Raji (cell line): ENCODE measurements around the gene CDH13.

ENCODE experiments used
- POLR2A ChIP-seq: IDR thresholded peaks from 2 replicates; pipeline ENCODE4 v1.6.1; 2011; ENCODE audit warnings: low read depth, low read length, control low read depth; ENCODE audit not compliant: insufficient read depth

Gene CDH13

GRCh38 chr16:83588070-83588469 lies 961.3 kb downstream of the CDH13 start:
- no peak for TF ChIP-seq POLR2A

DNA sequence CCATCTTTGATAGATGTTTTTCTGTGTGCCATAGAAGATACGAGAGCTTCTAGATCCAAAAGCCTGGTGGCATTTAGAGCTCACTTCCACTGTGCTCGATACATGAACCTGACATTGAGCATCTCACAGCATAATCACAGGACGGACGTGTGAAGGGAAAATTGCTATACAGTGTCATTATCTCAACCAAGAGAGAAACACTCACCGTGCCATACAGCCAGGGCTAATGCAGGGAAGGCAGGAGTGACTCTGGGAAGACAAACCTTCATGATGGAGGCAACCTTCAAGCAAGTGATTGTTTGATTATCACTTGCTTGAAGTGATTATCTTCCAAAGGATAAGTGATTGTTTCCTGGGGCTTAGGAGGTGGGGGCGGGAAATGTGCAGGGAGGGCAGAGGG lies 962.8 kb downstream of the CDH13 start:
- no peak for TF ChIP-seq POLR2A

DNA sequence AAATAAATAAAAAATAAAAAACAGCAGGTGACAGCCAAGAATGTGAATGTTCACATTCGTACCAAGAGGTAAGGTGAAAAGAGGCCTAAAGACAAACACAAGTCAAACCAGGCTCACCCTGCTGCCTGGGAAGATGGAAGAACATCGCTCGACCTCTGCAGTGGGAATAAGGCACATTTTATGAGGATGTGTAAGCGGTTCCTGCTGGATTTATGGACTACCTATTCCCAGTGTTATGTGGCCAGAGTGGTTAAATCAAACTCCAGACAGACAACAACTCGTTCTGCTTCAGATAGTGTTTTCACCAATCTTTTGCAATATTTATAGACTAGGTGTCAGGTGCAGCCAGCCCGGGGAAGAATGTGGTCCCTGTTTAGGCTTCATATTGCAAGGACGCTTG lies 966.0 kb downstream of the CDH13 start:
- no peak for TF ChIP-seq POLR2A

DNA sequence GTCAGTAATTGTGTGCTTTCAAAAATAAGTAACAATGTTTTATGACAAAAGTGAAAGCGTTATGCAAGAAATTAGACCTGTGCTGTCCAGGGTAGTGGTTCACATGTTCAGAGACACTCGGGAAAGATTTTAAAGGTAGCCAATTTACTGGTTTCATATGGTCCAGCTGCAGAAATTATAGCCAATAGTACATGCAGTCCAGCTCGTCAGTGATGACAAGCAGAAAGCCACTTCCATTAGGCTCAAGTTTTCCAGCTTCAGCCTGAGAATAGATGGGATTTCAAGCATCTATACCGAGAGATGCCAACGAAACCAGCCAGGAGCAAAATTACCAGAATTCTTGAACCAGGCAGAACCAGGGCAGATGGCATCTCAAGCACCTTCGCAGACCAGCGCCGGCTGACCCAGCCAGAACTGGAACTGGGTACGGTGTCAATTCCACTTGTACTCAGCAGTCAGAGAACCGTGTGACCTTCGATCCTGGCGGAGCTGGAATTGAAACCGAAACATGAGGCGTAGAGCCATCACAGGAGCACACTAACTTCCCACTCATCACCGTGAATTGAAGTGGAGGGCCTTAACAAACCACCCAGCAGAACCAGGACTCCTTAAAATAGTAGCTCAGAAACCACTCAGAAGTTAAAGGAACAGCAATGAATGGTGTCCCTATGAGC lies 973.2 kb downstream of the CDH13 start:
- no peak for TF ChIP-seq POLR2A

- TF ChIP-seq POLR2A = no peak
Observed at GRCh38 chr16:83602761-83603722, 976.3 kb downstream of the CDH13 start.

GRCh38 chr16:83603723-83604570 lies 977.2 kb downstream of the CDH13 start:
- no peak for TF ChIP-seq POLR2A

DNA sequence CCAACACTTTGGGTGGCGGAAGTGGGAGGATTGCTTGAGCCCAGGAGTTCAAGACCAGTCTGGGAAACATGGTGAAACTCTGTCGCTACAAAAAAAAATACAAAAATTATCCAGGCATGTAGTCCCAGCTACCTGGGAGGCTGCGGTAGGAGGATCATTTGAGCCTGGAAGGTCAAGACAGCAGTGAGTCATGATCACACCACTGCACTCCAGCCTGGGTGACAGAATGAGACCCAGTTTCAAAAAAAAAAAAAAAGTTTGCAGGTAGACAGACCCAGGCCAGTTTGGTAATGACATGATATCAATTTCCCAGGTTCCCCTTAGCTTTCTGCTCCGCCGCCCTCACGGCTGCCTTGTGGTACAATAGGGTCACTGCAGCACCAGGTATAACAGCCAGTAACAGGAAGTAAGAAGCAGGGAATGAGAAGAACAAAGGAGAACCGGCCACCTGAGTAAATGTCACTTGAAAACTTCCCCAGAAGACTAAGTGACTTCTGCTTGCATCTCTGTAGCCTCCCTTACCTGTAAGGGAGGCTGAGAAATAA lies 979.8 kb downstream of the CDH13 start:
- TF ChIP-seq POLR2A = no peak

DNA sequence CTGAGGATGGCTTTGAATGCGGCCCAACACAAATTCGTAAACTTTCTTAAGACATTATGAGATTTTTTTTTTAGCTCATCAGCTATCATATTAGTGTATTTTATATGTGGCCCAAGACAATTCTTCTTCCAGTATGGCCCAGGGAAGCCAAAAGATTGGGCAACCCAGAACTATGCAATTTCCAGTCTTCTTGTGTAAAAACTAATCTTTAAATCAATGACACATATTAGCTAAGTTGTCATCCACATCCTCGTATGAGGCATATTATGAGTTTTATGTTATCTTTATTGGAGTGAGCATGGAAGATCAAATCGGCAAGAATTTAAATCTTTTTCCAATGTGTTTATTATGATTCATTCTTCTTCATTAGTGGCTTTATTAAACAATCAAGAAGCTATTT lies 982.4 kb downstream of the CDH13 start:
- TF ChIP-seq POLR2A = no peak

GRCh38 chr16:83615141-83615952 lies 988.6 kb downstream of the CDH13 start:
- no peak for TF ChIP-seq POLR2A

- no peak for TF ChIP-seq POLR2A
Observed at GRCh38 chr16:83615953-83616350, 989.2 kb downstream of the CDH13 start.

DNA sequence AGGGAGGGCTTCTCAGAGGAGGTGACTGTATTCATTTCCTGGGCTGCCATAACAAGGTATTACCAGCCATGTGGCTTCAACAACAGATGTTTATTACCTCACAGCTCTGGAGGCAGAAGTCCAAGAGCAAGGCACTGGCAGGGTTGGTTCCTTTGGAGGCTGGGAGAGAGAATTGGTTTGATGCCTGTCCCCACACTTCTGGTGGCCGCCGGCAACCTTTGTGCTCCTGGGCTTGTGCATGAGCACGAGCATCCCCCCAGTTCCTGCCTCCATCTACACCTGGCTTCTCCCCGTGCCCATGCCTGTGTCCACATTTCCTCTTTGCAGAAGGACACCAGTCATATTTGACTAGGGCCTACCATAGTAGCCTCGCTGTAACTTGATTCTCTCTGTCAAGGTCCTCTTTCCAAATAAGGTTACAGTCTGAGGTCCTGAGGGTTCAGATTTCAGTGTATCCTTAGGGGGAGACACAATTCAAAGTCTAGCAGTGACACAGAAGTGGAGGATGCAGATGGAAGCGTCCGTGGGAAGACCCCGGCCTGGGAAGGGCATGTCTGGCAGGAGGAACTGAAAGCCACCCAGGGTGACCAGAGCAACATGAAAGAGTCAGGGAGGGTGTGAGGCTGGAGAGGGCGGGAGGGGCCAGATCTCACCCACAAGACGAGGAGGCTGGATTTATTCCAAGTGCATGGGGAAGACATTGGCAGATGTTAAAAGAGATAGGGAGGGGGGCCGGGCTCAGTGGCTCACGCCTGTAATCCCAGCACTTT lies 992.8 kb downstream of the CDH13 start:
- no peak for TF ChIP-seq POLR2A

- no peak for TF ChIP-seq POLR2A
Observed at GRCh38 chr16:83622010-83622409, 995.2 kb downstream of the CDH13 start.

GRCh38 chr16:83623091-83623730 lies 996.4 kb downstream of the CDH13 start:
- TF ChIP-seq POLR2A = no peak
